ENCODE results near the gene GNAI3.

GNAI3 gene

DNA sequence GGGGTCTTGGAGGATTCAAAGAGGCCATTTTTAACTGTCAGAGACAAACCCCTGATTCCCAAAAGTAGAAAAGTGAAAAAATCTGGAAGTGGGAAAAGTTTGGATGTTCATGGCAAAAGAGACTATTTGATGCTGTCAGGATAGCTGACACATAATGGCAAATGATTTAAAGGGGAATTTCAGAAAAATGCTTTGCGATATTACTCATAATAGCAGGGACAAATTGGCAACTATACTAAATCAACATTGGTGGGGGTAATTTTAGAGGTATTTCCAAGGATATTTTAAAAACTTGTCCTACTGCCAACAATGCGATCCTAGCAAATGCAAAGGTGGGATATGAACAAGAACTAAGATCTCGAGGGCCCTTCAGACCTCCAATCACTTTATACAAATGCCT lies 102.2 kb downstream of the GNAI3 start:
- no peak for DNase-seq (ENCODE audit: low spot score)
- TF ChIP-seq, protein P1, sequence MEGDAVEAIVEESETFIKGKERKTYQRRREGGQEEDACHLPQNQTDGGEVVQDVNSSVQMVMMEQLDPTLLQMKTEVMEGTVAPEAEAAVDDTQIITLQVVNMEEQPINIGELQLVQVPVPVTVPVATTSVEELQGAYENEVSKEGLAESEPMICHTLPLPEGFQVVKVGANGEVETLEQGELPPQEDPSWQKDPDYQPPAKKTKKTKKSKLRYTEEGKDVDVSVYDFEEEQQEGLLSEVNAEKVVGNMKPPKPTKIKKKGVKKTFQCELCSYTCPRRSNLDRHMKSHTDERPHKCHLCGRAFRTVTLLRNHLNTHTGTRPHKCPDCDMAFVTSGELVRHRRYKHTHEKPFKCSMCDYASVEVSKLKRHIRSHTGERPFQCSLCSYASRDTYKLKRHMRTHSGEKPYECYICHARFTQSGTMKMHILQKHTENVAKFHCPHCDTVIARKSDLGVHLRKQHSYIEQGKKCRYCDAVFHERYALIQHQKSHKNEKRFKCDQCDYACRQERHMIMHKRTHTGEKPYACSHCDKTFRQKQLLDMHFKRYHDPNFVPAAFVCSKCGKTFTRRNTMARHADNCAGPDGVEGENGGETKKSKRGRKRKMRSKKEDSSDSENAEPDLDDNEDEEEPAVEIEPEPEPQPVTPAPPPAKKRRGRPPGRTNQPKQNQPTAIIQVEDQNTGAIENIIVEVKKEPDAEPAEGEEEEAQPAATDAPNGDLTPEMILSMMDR (IDR thresholded peaks at IDR 0.05; ENCODE audit: extremely low read depth, missing control alignments), result no peak

GRCh38 chr1:109652402-109652801 lies 104.0 kb downstream of the GNAI3 start:
- TF ChIP-seq, protein P1 (IDR thresholded peaks at IDR 0.05; ENCODE audit: extremely low read depth, missing control alignments), result no peak

GRCh38 chr1:109653306-109653705 lies 104.9 kb downstream of the GNAI3 start:
- DNase-seq (ENCODE audit: low spot score), result no peak
- TF ChIP-seq, protein P1 (IDR thresholded peaks at IDR 0.05; ENCODE audit: extremely low read depth, missing control alignments), result no peak

More at GRCh38 chr1:109652402-109652801, 104.0 kb downstream of the GNAI3 start:
- no peak for DNase-seq (ENCODE audit: low spot score)

DNA sequence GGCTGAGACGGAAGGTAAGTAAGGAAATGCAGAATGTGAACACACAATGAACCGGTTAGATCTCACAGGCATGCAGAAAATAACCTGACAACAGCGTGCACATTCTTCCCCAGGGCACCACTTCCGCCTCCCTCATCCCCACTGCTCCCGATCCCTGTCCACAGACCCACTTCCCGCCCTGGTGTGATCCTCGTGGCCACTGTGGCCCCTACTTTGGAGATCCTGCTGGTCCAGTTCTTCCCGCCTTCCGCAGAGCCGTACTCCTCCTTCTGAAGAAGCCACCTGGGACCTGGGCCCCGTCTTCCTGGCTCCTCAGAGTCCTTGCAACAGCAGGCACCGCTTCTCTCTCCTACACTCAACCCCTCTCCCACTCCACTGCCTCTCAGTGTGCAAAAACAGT lies 106.1 kb downstream of the GNAI3 start:
- DNase-seq (ENCODE audit: low spot score), result no peak
- TF ChIP-seq, protein P1 (IDR thresholded peaks at IDR 0.05; ENCODE audit: extremely low read depth, missing control alignments), result no peak

DNA sequence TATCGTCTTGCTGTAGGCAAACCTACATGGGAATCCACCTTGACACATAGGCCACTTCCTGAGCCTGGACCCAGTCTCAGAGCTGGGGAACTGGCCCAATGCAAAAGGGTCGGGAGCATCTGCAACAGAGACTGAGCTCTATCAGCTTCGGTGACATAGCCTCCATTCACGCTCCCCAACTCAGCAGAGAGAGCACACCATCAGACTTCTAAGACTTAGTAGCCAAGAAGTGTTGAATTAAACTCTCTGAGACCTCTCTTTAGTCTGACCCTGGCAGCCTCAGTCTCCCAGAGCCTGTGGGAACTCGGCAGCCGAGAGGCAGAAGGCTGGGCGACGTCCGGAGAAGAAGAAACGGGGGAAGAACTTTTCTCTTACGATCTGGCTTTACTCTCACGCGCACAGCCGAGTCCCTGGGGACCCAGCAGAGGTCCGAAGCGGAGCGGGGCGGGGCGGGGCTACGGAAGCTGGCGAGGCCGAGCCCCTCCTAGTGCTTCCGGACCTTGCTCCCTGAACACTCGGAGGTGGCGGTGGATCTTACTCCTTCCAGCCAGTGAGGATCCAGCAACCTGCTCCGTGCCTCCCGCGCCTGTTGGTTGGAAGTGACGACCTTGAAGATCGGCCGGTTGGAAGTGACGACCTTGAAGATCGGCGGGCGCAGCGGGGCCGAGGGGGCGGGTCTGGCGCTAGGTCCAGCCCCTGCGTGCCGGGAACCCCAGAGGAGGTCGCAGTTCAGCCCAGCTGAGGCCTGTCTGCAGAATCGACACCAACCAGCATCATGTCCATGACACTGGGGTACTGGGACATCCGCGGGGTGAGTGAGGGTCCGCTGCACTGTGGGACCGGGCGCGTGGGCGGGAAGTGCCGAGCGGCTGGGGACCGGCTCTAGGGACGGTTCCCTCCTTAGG lies 107.5 kb downstream of the GNAI3 start, which contains the start of gene GSTM4:
GSTM4 (plus strand) TSS at position 485 of the 905 bp plus-strand sequence; CDS start at position 776, 291 bp downstream.
- DNase-seq (ENCODE audit: low spot score), result peak; percentile 91
- TF ChIP-seq, protein P1 (IDR thresholded peaks at IDR 0.05; ENCODE audit: extremely low read depth, missing control alignments), result no peak

DNA sequence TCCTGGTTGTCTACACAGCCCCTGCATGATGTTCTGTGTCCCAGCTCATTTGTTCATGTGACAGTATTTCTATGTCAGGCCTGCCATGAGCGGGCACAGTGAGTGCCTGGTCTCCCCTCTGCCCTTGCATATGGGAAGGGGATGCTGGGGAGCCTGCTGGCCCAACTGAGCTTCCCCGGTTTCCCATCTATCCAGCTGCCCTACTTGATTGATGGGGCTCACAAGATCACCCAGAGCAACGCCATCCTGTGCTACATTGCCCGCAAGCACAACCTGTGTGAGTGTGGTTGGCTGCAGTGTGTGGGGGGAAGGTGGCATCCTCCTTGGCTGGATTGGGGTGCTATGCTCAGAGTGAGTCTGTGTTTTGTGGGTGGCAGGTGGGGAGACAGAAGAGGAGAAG lies 109.0 kb downstream of the GNAI3 start:
- TF ChIP-seq, protein P1 (IDR thresholded peaks at IDR 0.05; ENCODE audit: extremely low read depth, missing control alignments), result no peak

GRCh38 chr1:109657970-109658369 lies 109.6 kb downstream of the GNAI3 start:
- TF ChIP-seq, protein P1 (IDR thresholded peaks at IDR 0.05; ENCODE audit: extremely low read depth, missing control alignments), result no peak
- DNase-seq (ENCODE audit: low spot score), result no peak

More for the DNA sequence above, 109.0 kb downstream of the GNAI3 start:
- no peak for DNase-seq (ENCODE audit: low spot score)

Data from GM20000 (cell line).